ENCODE data around the gene ZNF75A. TPM values are rescaled to one million over a fixed set of nuclear protein-coding genes. Genes with fewer than 3 reads are reported as not detected.

Gene ZNF75A
- total RNA-seq, 1 donor from 2014 or later, result 25.4 TPM

DNA sequence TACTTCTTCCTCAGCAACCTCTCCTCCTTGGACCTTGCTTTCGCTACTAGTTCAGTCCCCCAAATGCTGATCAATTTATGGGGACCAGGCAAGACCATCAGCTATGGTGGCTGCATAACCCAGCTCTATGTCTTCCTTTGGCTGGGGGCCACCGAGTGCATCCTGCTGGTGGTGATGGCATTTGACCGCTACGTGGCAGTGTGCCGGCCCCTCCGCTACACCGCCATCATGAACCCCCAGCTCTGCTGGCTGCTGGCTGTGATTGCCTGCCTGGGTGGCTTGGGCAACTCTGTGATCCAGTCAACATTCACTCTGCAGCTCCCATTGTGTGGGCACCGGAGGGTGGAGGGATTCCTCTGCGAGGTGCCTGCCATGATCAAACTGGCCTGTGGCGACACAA, 50.8 kb downstream of the ZNF75A start:
- H3K36me3 Mint-ChIP-seq (ENCODE audit: low read depth), result no peaks in the 10 kb centered on the region
- no peaks in the 10 kb centered on the region for H3K27me3 Mint-ChIP-seq (ENCODE audit: low read depth)
- H3K9me3 Mint-ChIP-seq, result peaks cover 36% of the 10 kb centered on the region
- no peaks in the 10 kb centered on the region for H3K4me1 Mint-ChIP-seq (ENCODE audit: low read depth)
- intact Hi-C loops (cut with micrococcal nuclease), result no loop called here
- no peak for DNase-seq (ENCODE audit: low spot score)
- no peak overlapping the region for H3K27ac Mint-ChIP-seq
- no peak overlapping the region for H3K4me3 Mint-ChIP-seq (ENCODE audit: low read depth)

DNA sequence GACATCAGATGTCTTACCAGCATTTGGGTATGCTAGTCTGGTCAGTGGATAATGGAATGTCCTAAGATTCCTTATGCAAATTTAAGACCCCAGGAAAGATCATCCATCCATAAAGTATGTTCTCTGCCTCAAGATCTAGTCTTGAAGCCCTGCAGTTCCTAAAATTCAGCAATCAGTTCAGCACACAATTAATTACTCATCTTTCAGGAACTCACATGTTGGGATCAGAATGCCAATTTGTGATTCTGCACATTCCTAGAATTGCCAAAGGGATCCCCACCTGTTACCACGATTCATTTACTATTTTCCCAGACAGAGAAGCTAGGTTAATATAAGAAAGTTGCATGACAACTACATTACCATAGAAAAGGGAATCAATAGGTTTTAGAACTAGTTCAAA, 53.6 kb downstream of the ZNF75A start:
- Mint-ChIP-seq H3K27ac (no peak overlapping the region), H3K27me3 (ENCODE audit: low read depth) (no peaks in the 10 kb centered on the region), H3K4me1 (ENCODE audit: low read depth) (no peaks in the 10 kb centered on the region), H3K4me3 (ENCODE audit: low read depth) (no peak overlapping the region), H3K9me3 (peaks cover 41% of the 10 kb centered on the region), H3K36me3 (ENCODE audit: low read depth) (no peaks in the 10 kb centered on the region)
- intact Hi-C loops (cut with micrococcal nuclease), result no loop called here
- DNase-seq (ENCODE audit: low spot score), result no peak

DNA sequence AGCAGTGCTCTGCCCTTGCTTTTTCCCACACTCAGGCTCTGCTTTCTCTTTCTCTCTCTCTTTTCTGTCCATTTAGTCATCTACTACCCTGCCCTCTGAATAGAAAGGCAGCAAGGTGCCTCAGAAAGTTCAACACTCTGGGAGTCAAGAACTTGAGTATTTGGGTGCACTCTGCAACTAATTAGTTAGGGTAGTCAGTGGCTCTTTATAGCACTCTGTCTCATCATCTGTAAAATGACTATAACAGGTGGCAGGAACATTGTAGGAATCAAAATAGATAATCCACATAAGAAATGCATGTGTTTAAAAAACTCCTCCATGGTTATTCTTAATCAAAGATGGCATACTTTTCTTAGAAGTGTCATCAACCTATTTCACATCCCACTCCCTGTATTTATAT, 57.6 kb downstream of the ZNF75A start:
- H3K27me3 Mint-ChIP-seq (ENCODE audit: low read depth), result no peaks in the 10 kb centered on the region

DNA sequence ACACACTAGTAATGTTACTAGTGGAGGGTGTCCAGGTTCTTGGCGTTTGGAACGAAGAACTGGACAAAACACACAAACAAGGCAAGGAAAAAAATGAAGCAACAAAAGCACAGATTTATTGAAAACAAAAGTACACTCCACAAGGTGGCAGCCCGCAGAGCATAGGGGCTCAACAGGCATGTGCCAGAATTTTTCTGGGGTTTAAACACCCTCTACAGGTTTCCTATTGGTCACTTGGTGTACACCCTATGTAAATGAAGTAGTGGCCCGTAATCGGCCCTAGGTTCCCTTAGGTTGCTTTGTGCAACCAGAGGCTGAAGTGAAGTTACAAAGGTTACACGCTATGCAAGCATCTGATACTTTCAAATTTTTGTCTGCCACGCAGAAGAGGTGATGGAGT, 58.5 kb downstream of the ZNF75A start:
- Mint-ChIP-seq H3K4me1 (ENCODE audit: low read depth) (no peaks in the 10 kb centered on the region), H3K27me3 (ENCODE audit: low read depth) (no peaks in the 10 kb centered on the region), H3K36me3 (ENCODE audit: low read depth) (peaks cover 15% of the 10 kb centered on the region), H3K27ac (no peak overlapping the region), H3K9me3 (peaks cover 37% of the 10 kb centered on the region), H3K4me3 (ENCODE audit: low read depth) (no peak overlapping the region)
- DNase-seq (ENCODE audit: low spot score), result no peak
- intact Hi-C loops (cut with micrococcal nuclease), result loop anchor here (10.0 kb wide), 1 partner anchor 61 kb away; no protein-coding TSS in a partner anchor

More for the DNA sequence above, 57.6 kb downstream of the ZNF75A start:
- intact Hi-C loops (cut with micrococcal nuclease), result loop anchor here (10.0 kb wide), 1 partner anchor 62 kb away; no protein-coding TSS in a partner anchor
- Mint-ChIP-seq H3K36me3 (ENCODE audit: low read depth) (peaks cover 15% of the 10 kb centered on the region), H3K4me3 (ENCODE audit: low read depth) (no peak overlapping the region), H3K27ac (no peak overlapping the region), H3K4me1 (ENCODE audit: low read depth) (no peaks in the 10 kb centered on the region), H3K9me3 (peaks cover 39% of the 10 kb centered on the region)
- no peak for DNase-seq (ENCODE audit: low spot score)

DNA sequence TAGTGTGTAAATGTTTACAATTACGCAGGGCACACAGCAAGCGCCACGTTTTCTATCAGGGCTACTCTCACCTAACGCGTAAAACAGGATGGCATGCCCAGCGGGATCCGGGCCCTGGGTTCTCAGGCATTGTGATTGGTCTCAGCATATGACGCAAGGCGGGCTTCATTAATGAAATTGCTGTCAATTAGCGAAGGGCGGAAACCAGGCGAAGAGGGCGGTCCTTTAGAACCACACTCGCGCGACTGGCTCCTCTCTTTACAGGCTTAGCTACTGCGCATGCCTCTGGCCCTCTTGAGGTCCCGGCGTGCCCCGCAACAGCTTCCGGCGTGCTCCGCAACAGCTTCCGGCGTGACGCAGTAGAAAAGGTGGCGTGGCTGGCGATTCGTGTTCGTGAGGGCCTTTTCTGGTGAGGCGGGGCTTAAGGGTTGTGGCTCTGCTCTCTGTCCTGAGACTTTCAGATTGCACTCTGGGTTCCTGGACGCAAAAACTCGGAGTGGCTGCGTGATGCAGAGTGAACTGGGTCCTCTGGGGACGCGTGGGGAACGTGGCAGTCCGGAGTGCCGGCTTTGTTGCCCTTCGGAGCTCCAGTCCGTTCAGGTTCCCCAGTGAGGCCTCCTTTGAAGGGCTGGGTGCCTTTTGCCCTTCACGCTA, 59.6 kb downstream of the ZNF75A start:
- intact Hi-C loops (cut with micrococcal nuclease), result loop anchor here (10.0 kb wide), 1 partner anchor 60 kb away; no protein-coding TSS in a partner anchor
- no peaks in the 10 kb centered on the region for H3K27me3 Mint-ChIP-seq (ENCODE audit: low read depth)
- no peaks in the 10 kb centered on the region for H3K4me1 Mint-ChIP-seq (ENCODE audit: low read depth)
- H3K9me3 Mint-ChIP-seq, result peaks cover 34% of the 10 kb centered on the region
- H3K27ac Mint-ChIP-seq, result peak overlapping the region; percentile 31
- DNase-seq (ENCODE audit: low spot score), result peak; percentile 70
- peaks cover 15% of the 10 kb centered on the region for H3K36me3 Mint-ChIP-seq (ENCODE audit: low read depth)
- H3K4me3 Mint-ChIP-seq (ENCODE audit: low read depth), result peak overlapping the region; percentile 56

Other genes with a start within 250 kb of the ZNF75A start
- gene IL32, start 239.9 kb upstream of the ZNF75A start, total RNA-seq, result 773 and 798 TPM in 2 replicates
- not detected in 2 replicates for gene ZSCAN10, start 206.2 kb upstream of the ZNF75A start, total RNA-seq
- 0.09 and 0.18 TPM in 2 replicates for gene ZNF205, start 192.9 kb upstream of the ZNF75A start, total RNA-seq
- gene ZNF213, start 170.5 kb upstream of the ZNF75A start, total RNA-seq, result 9.1 and 9.3 TPM in 2 replicates
- not detected in 2 replicates for gene OR1F1, start 117.3 kb upstream of the ZNF75A start, total RNA-seq
- gene ZNF200, start 70.3 kb upstream of the ZNF75A start, total RNA-seq, result 11.0 and 12.2 TPM in 2 replicates
- 0.18 TPM in 1 of 2 replicates, not detected in the other for gene MEFV, start 48.9 kb upstream of the ZNF75A start, total RNA-seq
- gene ZNF263, start 22.0 kb upstream of the ZNF75A start, total RNA-seq, result 22.9 and 26.6 TPM in 2 replicates
- 2.5 and 3.6 TPM in 2 replicates for gene TIGD7, start 67 bp upstream of the ZNF75A start, total RNA-seq
- gene OR2C1, start 50.4 kb downstream of the ZNF75A start, total RNA-seq, result not detected in 2 replicates
- gene ZSCAN32, start 95.5 kb downstream of the ZNF75A start, total RNA-seq, result 13.2 and 16.1 TPM in 2 replicates
- 9.2 and 11.1 TPM in 2 replicates for gene ZNF174, start 95.7 kb downstream of the ZNF75A start, total RNA-seq
- 1.8 and 1.9 TPM in 2 replicates for gene ZNF597, start 138.0 kb downstream of the ZNF75A start, total RNA-seq
- gene NAA60, start 138.2 kb downstream of the ZNF75A start, total RNA-seq, result 31.0 and 36.2 TPM in 2 replicates
- not detected in 2 replicates for gene C16orf90, start 190.0 kb downstream of the ZNF75A start, total RNA-seq
- gene CLUAP1, start 195.5 kb downstream of the ZNF75A start, total RNA-seq, result 13.7 and 19.9 TPM in 2 replicates